ENCODE measurements around the gene KCNJ8.
"Not testable (repeated sequence)": the region's sequence is repeated elsewhere in the genome, so short reads cannot be mapped to it uniquely, and the experiment has no call there.

KCNJ8 gene

DNA sequence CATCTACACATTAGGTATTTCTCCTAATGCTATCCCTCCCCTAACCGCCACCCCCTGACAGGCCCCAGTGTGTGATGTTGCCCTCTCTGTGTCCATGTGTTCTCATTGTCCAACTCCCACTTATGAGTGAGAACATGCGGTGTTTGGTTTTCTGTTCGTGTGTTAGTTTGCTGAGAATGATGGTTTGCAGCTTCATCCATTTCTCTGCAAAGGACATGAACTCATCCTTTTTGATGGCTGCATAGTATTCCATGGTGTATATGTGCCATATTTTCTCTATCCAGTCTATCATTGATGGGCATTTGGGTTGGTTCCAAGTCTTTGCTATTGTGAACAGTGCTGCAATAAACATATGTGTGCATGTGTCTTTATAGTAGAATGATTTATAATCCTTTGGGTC is 8.2 kb upstream of the KCNJ8 start:
- not testable (repeated sequence) for DNase-seq

DNA sequence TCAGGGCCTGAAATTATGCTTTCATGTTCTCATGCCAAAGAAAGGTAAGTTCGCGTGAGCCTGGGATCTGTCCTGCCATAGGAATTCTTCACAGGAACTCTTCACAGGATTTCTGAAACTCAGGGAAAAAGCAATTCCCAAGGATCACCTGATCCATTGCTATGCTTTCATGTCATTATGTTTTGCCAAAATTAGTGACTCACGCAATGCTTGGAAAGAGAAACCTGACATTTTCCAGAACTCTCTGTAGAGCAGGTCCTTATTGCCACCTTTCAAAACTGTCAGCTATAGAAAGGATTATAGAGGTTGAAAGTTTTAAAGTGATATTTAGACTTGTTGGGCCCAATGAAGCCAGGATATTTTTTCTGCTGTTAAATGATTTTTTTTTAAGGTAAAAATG is 6.3 kb upstream of the KCNJ8 start:
- no peak for DNase-seq

DNA sequence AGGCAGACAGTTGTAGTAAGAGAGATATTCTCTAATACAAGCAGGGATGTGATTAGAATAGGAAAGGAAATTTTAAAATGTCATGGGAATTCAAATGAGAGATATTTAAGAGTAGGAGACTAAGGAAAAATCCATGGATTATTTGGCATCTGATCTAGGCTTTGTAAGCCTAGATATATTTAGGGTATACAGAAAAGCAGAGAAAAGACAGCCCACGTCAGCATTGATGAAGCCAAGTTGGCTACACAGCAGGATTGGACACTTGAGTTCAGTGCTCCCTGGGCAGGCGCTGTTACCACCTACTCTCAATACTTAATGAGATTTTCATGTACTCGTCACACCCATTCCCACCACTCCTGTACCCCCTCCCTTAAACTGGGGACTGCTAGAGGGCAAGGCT is 1.7 kb upstream of the KCNJ8 start:
- DNase-seq, result no peak

DNA sequence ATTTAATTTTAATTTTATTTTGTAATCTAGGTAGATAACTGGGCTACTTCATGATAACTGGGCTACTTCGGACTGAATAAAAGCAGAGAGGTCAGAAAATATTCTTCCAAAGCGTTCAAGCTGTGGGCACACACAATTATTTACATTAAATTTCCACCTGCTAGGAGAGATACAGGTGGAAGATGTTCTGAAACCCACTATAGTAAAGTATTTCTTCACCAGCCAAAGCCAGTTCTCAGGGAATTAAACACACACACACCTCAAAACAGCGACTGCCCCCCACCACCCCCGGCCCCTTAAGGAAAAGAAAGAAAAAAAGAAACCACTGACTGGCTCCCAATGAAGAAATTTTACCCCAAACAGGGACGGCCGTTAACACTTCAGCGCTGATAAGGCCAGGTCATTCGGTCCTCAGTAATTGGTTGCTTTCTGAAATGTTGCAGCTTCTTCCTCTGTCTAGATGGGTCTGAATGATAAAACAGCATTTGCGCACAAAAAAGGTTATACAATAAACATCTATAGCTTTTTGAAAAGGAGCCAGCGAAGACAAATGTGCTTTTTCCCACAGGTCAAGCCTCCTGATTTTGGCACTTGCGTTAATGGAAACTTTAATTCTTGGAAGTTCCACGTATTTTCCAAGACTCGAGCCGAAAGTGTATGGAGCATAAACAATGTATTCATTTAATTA is 771 bp upstream of the KCNJ8 start:
- DNase-seq, result no peak

DNA sequence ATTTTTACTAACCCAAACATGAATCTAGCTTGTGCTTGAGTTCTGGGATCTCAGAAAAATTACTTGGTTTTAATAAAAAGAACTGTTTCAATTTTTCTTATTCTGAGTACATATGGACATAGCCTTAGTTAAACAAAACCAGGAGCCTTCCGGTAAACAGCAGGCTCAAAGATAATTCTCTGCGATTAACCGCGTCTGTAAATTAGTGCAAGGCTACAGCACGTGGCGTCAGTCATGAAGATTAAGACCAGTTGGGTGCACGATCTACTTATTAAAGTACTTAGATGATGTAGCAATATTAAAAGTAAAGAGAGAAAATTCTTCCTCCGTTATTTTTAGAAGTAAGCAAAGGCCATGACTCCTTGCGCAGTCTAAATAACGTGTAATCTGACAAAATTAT is 700 bp downstream of the KCNJ8 start:
- DNase-seq, result no peak

DNA sequence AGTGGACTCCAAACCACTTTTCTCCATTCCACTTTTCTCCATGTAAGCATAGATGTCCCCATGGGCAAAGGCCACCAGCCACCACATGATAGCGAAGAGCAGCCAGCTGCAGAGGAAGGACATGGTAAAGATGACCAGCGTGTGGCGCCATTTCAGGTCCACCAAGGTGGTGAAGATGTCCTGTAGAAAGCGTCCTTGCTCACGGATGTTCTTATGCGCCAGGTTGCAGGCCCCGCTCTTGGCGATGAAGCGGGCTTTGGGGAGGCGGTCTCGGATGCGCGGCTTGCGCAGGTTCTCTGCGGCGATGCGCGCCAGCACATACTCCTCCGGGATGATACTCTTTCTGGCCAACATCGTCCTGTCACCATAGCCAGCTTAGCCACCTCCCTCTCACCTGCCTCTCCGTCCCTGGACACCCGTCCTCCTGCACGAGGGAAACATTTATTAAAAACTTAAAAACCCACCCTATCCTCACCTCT is 1.2 kb downstream of the KCNJ8 start:
- DNase-seq, result no peak

DNA sequence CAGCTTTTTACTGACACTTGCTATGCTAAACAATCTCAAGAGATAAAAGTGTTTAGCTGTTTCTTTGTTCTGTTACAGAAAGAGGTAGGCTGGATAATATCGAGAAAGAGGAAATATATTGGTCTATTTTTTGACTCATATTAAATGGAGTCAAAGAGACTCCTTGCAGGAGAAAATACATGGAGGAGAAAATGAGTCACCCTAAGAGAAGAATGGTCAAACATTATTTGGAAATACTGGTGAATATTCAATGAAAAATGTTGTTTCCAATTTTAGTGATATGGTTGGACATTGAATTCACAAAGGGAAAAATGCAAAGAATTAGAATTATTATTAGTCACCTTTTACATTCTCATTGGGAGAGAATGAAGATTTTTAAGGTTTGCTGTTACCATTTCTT is 3.2 kb downstream of the KCNJ8 start:
- DNase-seq, result no peak

DNA sequence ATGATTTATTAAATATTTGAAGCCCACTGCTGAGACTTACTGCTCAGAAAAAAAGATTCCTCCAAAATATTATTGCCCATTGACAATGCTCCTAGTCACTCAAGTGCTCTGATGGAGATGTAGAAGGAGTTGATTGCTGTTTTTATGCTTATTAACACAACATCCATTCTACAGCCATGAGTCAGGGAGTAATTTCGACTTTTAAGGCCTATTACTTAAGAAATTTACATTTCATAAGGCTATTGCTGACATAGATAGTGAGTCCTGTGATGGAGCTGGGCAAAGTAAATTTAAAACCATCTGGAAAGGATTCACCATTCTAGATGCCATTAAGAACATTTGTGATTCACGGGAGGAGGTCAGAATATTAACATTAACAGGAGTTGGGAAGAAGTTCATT is 5.2 kb downstream of the KCNJ8 start:
- no peak for DNase-seq

DNA sequence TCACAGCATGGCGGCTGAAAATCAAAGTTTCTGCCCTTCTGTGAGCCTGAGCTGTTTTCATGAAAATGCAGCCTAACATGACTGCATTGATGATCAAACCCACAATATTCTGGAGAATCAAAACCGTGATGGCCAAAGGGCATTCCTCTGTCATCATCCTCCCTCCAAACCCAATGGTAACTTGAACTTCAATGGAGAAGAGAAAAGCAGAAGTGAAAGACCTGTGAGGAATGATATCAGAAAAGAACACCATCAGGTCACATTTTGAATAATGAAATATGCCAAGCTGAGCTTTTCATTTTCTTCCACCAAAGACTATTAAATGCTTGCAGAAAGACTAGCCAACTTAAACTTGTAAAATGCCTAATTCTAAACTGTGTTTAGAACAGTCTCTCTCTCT is 8.1 kb downstream of the KCNJ8 start:
- no peak for DNase-seq

DNA sequence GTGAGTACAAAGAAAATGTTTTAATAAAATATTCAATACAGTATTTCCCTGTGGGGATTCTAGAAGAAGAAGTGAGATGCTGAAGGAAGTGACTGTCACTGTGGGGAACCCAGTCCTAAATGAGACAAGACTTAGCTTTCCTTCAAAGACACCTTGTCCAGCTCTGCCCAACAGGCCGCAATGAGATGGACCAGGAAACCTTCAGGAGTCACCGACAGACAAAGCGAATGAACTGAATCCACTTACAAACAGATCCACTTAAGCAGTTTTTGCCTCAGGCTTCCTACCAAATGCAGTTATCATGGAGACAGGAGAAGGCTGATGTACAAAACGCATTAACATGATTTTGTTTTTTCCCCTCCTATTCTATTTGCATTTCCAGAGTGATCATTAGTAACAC is 9.6 kb downstream of the KCNJ8 start:
- DNase-seq, result no peak

DNA sequence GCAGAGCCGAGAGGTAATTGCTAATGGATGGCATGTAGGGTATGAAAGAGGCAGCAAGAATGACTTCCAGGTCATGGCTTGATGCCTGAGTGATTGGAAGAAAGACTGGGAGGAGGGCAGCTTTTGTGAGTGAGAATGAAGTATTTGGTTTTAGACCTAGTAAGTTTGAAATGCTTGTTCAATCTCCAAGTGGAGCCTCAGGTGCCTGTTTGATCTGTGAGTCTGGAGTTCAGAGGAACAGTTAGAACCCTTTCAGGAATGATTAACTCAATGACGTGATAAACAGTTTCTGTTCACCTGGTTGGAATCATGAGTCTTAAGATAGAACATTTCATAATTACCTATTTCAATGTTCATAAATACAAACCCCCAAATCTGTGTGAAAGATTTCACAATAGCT is 10.4 kb downstream of the KCNJ8 start:
- no peak for DNase-seq

DNA sequence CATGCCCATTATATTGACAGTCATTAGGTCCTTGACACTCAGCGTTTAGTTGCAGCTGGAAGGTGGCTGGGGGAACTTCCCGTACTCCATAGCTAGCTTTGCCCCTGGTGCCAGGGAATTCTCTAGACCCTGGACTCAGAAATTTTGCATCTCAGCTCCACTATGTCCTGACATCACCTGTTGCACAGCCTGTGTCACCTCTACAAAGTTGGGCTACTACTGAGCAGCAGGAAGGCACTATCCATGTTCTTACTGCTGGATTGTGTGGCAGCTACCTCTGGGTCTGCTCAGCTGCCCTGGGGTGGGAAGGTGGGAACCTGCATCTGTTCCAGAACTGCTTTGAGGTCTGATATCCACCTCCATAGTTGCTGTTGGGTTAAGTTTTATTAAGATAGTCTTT is 11.0 kb downstream of the KCNJ8 start:
- no peak for DNase-seq

DNA sequence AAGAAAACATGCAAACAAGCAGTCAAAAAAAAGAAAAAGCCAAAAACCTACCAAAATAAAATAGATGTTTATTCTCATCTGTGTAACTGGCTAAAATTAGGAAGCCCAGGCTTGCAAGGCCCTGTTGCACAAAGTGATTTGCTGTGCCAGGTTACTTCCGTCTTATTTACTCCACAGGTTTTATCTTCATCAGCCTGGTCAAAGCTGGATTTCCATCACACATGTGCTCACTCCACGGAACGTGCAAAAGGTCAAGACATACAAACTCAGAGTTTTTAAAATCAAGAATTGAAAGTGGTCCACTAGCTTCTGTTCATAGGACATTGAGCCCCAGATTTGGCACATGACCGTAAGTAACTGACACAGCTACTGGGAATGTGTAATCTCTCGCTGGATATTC is 14.8 kb downstream of the KCNJ8 start:
- no peak for DNase-seq

DNA sequence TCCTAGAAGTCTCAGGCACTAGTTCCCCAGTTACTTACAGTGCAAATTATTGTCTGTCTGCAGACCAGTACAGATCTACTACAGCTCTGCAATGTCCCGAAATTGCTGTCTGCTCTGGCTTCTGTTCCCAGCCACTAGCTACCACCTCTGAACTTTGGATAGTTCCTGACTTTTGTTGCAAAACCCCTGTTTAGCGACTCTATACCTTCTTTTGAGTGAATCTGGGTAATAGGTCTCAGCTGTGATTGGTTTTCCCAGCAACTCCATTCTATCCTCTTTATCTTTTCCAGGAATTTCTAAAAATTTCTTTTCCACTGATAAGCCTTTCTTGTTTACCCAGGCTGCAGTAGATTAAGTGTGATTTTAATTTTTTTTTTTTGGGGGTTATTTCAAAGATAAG is 16.8 kb downstream of the KCNJ8 start:
- no peak for DNase-seq

DNA sequence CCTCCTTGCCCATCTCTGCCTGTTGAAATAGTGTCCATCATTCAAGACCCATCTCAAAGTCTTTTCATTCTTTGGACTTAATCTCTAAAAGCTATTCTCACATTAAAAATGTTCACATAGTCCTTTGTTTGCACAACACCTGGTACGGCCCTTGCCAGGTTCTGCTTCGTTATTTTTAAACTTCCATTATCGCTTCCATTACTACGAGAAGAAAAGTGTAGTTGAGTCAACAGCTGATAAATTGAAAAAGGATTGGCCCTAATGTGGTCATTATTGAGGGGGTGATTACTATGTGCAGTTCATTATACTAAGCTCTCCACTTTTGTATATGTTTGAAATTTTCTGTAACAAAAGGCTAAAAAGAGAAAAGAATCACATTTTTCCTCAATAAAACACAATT is 17.8 kb downstream of the KCNJ8 start:
- no peak for DNase-seq

DNA sequence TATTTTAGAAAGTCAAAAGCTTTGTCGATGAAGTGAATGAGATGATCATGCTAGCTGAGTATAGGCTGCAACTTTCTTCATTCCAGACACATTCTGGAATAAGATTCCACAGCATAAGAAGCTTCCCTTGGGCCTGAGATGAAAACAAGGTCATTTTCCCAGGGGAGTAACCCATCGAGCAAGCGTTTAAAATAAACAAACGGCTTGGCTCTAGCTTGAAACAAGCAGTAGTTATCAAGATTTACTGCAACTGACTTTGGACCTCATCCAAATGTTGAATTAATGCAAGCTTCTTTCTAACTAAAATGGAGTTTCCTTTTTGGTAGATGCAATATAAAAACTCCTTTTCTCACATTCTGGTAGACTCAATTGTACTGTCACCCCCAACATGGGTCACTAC is 23.0 kb downstream of the KCNJ8 start:
- no peak for DNase-seq

DNA sequence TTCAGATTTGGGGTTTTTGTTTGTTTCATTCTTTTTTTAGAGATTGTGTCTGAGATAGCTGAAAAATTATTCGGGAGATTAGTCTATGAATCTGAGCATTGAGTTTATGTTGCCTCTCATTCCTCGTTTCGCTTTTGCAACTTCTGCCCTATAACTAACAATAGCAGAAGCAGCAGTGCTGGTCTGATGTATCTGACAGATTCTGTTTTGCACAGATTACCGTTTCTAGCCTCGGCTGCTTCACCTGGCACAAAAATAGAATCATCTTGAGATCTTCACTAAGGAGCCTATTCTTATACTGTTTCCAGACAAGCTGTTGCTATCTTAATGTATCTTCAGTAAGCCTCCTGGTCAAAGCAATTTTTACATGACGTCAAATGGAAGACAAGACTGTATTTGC is 29.2 kb downstream of the KCNJ8 start:
- DNase-seq, result no peak

DNA sequence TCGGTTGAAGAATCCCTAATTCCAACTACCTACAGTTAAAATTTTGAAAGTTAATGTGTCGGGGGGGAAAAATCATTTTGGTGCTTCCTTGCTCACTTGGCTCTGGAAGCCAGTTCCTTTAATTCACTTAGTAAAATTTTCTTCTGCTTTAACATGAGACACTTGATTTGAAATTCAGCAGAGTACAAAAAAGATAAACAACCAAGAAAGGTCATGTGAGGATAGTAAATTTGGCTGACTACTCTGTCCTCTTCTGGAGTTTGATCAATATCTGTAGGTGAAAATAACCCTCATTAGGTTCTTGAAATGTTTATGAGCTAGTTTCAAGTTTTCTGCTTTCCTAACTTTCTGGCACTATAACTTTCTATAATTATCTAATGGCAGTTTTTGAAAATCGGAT is 43.4 kb downstream of the KCNJ8 start:
- DNase-seq, result no peak

DNA sequence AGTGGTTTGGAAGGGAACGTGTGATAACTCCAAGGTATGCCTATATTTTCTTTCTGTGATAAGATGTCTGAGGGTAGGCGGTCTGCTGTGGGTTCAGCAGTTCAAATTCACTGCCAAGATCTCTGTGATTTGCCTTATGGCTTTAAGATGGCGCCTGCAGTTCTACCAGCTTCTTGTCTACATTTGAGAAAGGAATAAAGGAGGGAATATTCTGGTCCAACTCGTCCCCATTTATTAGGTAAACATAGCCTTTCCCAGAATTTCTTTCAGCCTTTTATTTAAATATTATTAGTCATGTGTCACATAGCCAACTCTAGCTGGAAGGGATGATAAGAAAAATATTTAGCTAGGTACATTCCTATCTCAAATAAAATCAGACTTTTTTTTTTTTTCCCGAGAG is 48.8 kb downstream of the KCNJ8 start:
- no peak for DNase-seq

DNA sequence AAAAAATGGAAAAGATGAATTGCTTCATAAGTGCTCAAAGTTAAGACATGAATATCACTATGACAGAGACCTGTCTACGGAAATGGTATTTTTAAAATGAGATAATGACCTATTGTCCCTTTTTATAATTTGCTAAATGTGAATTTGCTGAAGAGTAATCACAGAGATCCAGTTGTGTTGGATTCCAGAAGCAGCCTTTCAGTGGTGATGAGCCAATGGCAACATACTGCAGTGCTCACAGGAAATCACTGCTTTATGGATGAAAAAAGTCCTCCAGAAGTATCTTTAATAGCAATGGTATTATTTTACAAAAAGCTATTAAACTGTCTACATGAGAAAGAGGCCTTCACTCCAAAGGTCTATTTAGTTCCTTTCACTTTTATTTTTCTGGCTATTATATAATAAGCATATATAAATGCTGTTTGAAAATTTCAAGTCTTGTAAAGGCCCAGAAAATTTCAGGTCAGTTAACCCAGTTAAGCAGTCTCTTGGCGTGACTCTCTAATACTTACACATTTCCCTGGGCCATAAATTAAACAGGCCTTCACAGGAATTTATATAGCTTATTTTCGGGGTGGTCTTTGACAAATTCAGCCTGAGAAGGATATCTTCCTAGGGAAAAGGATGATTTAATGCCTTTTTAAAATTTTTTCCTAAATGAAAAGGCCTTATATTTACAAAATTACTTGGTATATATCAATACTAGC is 55.4 kb downstream of the KCNJ8 start:
- no peak for DNase-seq

DNA sequence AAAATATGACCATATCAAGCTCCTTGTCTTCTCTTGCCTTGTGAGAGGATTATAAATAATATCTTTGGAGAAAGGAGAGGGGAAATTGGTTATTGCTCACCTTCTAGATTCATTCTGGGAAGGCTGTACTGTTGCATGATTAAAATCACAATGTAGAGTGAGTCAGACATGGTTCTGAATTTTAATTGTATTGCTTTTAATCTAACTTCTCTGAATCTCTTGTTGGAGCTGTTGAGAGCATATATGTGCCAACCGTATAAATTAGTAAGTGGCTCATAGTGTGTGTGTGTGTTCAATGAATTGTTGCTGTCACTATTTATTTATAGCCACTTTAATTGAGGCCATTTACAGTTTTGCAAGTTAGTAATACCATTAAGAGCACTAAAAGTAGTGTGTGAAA is 56.1 kb downstream of the KCNJ8 start:
- DNase-seq, result no peak

DNA sequence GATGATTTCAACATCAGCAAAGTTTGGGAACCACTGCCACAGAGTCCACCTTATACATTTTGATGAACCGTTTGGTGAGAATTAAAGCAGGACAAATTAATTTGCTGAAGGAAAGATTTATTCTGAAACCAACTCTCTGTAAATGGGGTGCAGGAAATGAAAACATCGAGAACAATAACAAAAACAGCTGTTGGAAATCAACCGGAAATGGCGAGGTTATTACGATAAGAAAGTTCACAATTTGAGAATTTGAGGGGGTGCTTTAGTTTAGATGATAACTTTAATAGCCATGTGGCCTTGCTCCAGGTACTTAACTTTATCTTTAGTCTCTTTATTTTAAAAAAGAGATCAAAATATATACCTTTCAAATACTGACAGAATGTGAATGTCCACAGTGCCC is 56.7 kb downstream of the KCNJ8 start:
- DNase-seq, result no peak

DNA sequence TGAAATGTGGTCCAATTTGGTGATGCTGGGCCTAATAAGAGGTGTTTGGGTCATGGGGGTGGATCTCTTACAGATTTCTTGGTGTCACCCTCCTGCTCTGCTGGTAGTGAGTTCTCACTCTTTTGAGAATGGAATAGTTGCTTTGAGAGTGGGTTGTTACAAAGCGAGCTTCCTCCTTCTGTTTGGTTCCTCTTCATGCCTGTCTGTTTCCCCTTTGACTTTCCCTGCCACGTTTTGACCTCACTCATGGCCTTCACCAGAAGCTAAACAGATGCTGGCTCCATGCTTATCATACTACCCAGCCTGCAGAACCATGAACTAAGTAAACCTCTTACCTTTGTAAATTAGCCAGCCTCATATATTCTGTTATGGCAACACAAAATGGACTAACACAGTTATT is 59.1 kb downstream of the KCNJ8 start:
- no peak for DNase-seq
